Measurements from ENCODE around the gene TTBK1. TPM values are rescaled to one million over a fixed set of nuclear protein-coding genes. Genes with fewer than 3 reads are reported as not detected.
A peak's percentile ranks its signal among the peaks of the same experiment; 100 is the strongest.

Gene TTBK1
- total RNA-seq, 1 experiment from 2014 or later, result 0.61 TPM

DNA sequence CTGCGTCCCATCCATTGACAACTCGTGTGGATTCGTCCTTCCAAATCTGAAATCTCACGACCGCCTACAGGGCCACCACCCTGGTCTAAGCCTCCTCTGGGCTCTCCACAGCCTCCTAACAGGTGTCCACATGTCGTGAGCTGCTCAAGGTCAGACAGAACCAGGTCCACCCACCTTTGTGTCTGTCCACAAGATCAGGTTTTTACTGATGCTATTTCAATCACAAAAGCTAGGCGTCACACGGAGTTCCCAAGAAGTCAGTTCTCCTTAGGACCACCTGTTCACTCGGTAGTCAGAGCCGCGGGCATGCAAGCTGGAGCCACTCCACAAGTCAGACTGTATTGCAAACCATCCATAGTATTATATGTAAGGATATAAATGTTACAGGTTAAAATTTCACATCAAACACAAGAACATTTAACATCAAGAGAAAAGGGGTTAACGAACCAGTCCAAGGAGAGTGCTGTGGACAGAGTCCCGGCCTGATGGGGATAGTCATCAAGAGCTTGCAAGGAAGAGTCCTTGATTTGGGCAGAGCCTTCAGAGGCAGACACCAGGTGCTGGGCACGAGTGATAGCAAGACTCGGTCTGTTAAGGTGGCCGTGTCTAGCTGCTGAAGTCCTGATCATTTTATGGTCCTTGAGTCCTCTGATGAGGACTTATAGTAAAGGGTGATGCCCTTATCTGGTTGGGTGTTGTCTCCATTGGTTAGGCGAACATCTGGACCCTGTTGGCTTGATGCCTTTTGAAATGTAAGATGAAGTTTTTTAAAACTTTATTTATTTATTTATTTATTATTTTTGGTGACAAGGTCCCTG, 13.3 kb upstream of the TTBK1 start:
- intact Hi-C loops (cut with micrococcal nuclease; ENCODE audit: unreplicated experiment), result loop anchor here (2.0 to 5.0 kb wide), 2 partner anchors 33 to 58 kb away; partner anchors contain the start of gene SRF
- Histone ChIP-seq H3K4me1 (peaks cover 11% of the 10 kb centered on the region), H3K36me3 (ENCODE audit: control insufficient read depth, insufficient read depth, low read length) (no peaks in the 10 kb centered on the region), H3K27me3 (replicated peaks; ENCODE audit: control insufficient read depth, insufficient read depth, low read length) (no peaks in the 10 kb centered on the region), H3K4me3 (ENCODE audit: low read depth, low read length) (peak overlapping the region; percentile 28; the same call in 1 of the 2 replicates), H3K9me3 (no peaks in the 10 kb centered on the region)
- Mint-ChIP-seq H3K4me3 (ENCODE audit: unreplicated experiment) (peak overlapping the region; percentile 74), H3K36me3 (ENCODE audit: insufficient read depth, unreplicated experiment) (peaks cover 9% of the 10 kb centered on the region), H3K9me3 (ENCODE audit: unreplicated experiment) (no peaks in the 10 kb centered on the region), H3K27ac (ENCODE audit: unreplicated experiment) (peak overlapping the region; percentile 75), H3K27me3 (ENCODE audit: insufficient read depth, unreplicated experiment) (peaks cover 5% of the 10 kb centered on the region), H3K4me1 (ENCODE audit: low read depth, unreplicated experiment) (peaks cover 5% of the 10 kb centered on the region)
- no peak for DNase-seq
- ChIA-PET CTCF (interaction anchor here (0.6 to 2.2 kb wide), 10 partner anchors 13 to 1546 kb away, joined by 3 to 19 read pairs (median 6); partner anchors contain the start of genes TTBK1 and ZNF318), POLR2A (interaction anchor here (1.0 to 1.2 kb wide), 2 partner anchors 8 to 48 kb away, joined by 3 to 4 read pairs; partner anchors contain the start of gene CUL9)
- no TSS peak for BruUV-seq (replicated peaks)
- TF ChIP-seq, protein P1, sequence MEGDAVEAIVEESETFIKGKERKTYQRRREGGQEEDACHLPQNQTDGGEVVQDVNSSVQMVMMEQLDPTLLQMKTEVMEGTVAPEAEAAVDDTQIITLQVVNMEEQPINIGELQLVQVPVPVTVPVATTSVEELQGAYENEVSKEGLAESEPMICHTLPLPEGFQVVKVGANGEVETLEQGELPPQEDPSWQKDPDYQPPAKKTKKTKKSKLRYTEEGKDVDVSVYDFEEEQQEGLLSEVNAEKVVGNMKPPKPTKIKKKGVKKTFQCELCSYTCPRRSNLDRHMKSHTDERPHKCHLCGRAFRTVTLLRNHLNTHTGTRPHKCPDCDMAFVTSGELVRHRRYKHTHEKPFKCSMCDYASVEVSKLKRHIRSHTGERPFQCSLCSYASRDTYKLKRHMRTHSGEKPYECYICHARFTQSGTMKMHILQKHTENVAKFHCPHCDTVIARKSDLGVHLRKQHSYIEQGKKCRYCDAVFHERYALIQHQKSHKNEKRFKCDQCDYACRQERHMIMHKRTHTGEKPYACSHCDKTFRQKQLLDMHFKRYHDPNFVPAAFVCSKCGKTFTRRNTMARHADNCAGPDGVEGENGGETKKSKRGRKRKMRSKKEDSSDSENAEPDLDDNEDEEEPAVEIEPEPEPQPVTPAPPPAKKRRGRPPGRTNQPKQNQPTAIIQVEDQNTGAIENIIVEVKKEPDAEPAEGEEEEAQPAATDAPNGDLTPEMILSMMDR (IDR thresholded peaks at IDR 0.05; ENCODE audit: insufficient read depth in 1 of 2, low read depth in 1 of 2, low read length in 1 of 2, severe bottlenecking in 1 of 2, unreplicated experiment in 1 of 2), result no peak

DNA sequence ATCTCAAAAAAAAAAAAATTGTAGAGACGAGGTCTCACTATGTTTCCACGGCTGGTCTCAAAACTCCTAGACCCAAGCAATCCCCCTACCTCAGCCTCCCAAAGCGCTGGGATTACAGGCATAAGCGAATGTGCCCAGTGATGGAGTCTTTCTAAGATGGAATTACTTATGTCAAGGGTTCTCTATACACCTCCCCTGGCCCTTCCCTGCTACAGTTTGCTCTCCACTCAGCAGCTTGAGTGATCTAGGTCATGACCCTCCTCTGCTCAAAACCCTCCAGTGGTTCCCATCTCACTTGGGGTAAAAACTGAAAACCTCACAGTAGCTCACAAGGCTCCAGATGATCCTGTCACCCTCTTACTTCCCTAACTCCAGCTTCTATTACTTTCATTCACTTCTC, 12.2 kb upstream of the TTBK1 start:
- no peaks in the 10 kb centered on the region for H3K9me3 ChIP-seq
- no peak overlapping the region for H3K4me3 ChIP-seq (ENCODE audit: low read depth, low read length)
- POLR2A ChIA-PET, result no interaction called here
- no peak overlapping the region for H3K27ac Mint-ChIP-seq (ENCODE audit: unreplicated experiment)
- no peak for DNase-seq
- BruUV-seq (replicated peaks), result no TSS peak
- no peaks in the 10 kb centered on the region for H3K9me3 Mint-ChIP-seq (ENCODE audit: unreplicated experiment)
- no peaks in the 10 kb centered on the region for H3K36me3 Mint-ChIP-seq (ENCODE audit: insufficient read depth, unreplicated experiment)
- TF ChIP-seq, protein P1 (IDR thresholded peaks at IDR 0.05; ENCODE audit: insufficient read depth in 1 of 2, low read depth in 1 of 2, low read length in 1 of 2, severe bottlenecking in 1 of 2, unreplicated experiment in 1 of 2), result no peak
- H3K36me3 ChIP-seq (ENCODE audit: control insufficient read depth, insufficient read depth, low read length), result no peaks in the 10 kb centered on the region
- H3K27me3 ChIP-seq (replicated peaks; ENCODE audit: control insufficient read depth, insufficient read depth, low read length), result no peaks in the 10 kb centered on the region
- H3K4me1 Mint-ChIP-seq (ENCODE audit: low read depth, unreplicated experiment), result peaks cover 5% of the 10 kb centered on the region
- H3K4me3 Mint-ChIP-seq (ENCODE audit: unreplicated experiment), result no peak overlapping the region
- peaks cover 11% of the 10 kb centered on the region for H3K4me1 ChIP-seq
- intact Hi-C loops (cut with micrococcal nuclease; ENCODE audit: unreplicated experiment), result no loop called here
- CTCF ChIA-PET, result interaction anchor here (0.7 kb wide), 1 partner anchor 1547 kb away, joined by 3 read pairs; no protein-coding TSS in a partner anchor
- peaks cover 5% of the 10 kb centered on the region for H3K27me3 Mint-ChIP-seq (ENCODE audit: insufficient read depth, unreplicated experiment)

DNA sequence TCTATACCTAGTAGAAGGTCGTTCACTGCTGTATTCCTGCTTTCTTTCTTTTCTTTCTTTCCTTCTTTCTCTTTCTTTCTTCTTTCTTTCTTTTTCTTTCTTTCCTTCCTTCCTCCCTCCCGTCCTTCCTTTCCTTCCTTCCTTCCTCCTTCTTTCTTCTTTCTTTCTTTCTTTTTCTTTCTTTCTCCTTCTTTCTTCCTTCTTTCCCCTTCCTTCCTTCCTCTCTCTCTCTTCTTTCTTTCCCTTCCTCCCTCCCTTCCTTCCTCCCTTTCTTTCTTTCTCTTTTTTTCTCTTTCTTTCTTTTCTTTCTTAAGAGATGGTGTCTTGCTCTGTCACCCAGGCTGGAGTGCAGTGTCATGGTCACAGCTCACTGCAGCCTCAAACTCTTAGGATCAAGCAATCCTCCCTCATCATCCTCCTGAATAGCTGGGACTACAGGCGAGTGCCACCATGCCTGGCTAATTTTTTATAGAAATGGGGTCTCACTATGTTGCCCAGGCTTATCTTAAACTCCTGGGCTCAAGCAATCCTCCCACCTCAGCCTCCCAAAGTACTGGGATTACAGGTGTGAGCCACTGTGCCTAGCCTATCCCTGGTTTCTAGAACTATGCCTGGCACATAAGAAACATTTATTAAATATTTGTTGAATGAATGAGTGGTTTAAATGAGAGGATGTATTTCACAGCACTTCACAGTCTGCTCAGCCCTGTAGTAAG, 11.4 kb upstream of the TTBK1 start:
- H3K4me1 Mint-ChIP-seq (ENCODE audit: low read depth, unreplicated experiment), result peaks cover 5% of the 10 kb centered on the region
- Histone ChIP-seq H3K4me1 (peaks cover 11% of the 10 kb centered on the region), H3K36me3 (ENCODE audit: control insufficient read depth, insufficient read depth, low read length) (no peaks in the 10 kb centered on the region), H3K9me3 (no peaks in the 10 kb centered on the region), H3K4me3 (ENCODE audit: low read depth, low read length) (no peak overlapping the region), H3K27me3 (replicated peaks; ENCODE audit: control insufficient read depth, insufficient read depth, low read length) (no peaks in the 10 kb centered on the region)
- ChIA-PET CTCF (no interaction called here), POLR2A (interaction anchor here (0.7 kb wide), 1 partner anchor 124 kb away, joined by 8 read pairs; no protein-coding TSS in a partner anchor)
- H3K27me3 Mint-ChIP-seq (ENCODE audit: insufficient read depth, unreplicated experiment), result peaks cover 5% of the 10 kb centered on the region
- TF ChIP-seq, protein P1 (IDR thresholded peaks at IDR 0.05; ENCODE audit: insufficient read depth in 1 of 2, low read depth in 1 of 2, low read length in 1 of 2, severe bottlenecking in 1 of 2, unreplicated experiment in 1 of 2), result no peak
- H3K9me3 Mint-ChIP-seq (ENCODE audit: unreplicated experiment), result no peaks in the 10 kb centered on the region
- BruUV-seq (replicated peaks), result no TSS peak
- no peaks in the 10 kb centered on the region for H3K36me3 Mint-ChIP-seq (ENCODE audit: insufficient read depth, unreplicated experiment)
- intact Hi-C loops (cut with micrococcal nuclease; ENCODE audit: unreplicated experiment), result no loop called here
- no peak overlapping the region for H3K4me3 Mint-ChIP-seq (ENCODE audit: unreplicated experiment)
- no peak overlapping the region for H3K27ac Mint-ChIP-seq (ENCODE audit: unreplicated experiment)
- no peak for DNase-seq

Data from Caco-2 (cell line).